ENCODE data around the gene RALGPS1. TPM values are rescaled to one million over a fixed set of nuclear protein-coding genes. Genes with fewer than 3 reads are reported as not detected.
A peak's percentile ranks its signal among the peaks of the same experiment; 100 is the strongest.

Gene RALGPS1
- total RNA-seq, 2 donors from 2014 or later: 15.3 to 79.4 TPM

- H3K27ac ChIP-seq: no peak overlapping the region
- H3K9me3 ChIP-seq: no peaks in the 10 kb centered on the region
- ATAC-seq: no peak
- TF ChIP-seq CTCF (IDR thresholded peaks at IDR 0.05) (no peak), POLR2A (IDR thresholded peaks at IDR 0.05) (no peak)
- no peak for DNase-seq
- H3K4me3 ChIP-seq: no peak overlapping the region
- H3K4me1 ChIP-seq: no peaks in the 10 kb centered on the region
- no peaks in the 10 kb centered on the region for H3K36me3 ChIP-seq (replicated peaks in 1 of 2; ENCODE audit: insufficient read depth in 1 of 2, low read depth in 2 of 2)
- no peaks in the 10 kb centered on the region for H3K27me3 ChIP-seq
- 86 to 90% methylated on average over 5 to 9 of the region's 10 CpGs for WGBS, 2 donors
- intact Hi-C loops (cut with DNase I): no loop called here
These were observed 245.5 kb downstream of the RALGPS1 start for GRCh38 chr9:127159949-127160610.

- DNase-seq (no peak), ATAC-seq (peak; percentile 4)
- 96% methylated on average over 5 to 9 of the region's 9 CpGs for WGBS, 2 donors
- Histone ChIP-seq H3K36me3 (replicated peaks in 1 of 2; ENCODE audit: insufficient read depth in 1 of 2, low read depth in 2 of 2) (no peaks in the 10 kb centered on the region), H3K27me3 (no peaks in the 10 kb centered on the region), H3K4me1 (no peaks in the 10 kb centered on the region), H3K4me3 (no peak overlapping the region), H3K9me3 (no peaks in the 10 kb centered on the region), H3K27ac (no peak overlapping the region)
- intact Hi-C loops (cut with DNase I): no loop called here
- TF ChIP-seq CTCF (IDR thresholded peaks at IDR 0.05) (no peak), POLR2A (IDR thresholded peaks at IDR 0.05) (no peak)
These were observed 246.6 kb downstream of the RALGPS1 start for GRCh38 chr9:127161081-127161624.

GRCh38 chr9:127162046-127162863, 247.7 kb downstream of the RALGPS1 start:
- TF ChIP-seq POLR2A (IDR thresholded peaks at IDR 0.05): no peak
- no peak for TF ChIP-seq CTCF (IDR thresholded peaks at IDR 0.05)
- intact Hi-C loops (cut with DNase I): no loop called here
- Histone ChIP-seq H3K4me3 (no peak overlapping the region), H3K36me3 (replicated peaks in 1 of 2; ENCODE audit: insufficient read depth in 1 of 2, low read depth in 2 of 2) (no peaks in the 10 kb centered on the region), H3K4me1 (no peaks in the 10 kb centered on the region), H3K9me3 (no peaks in the 10 kb centered on the region), H3K27me3 (no peaks in the 10 kb centered on the region), H3K27ac (no peak overlapping the region)
- no peak for DNase-seq
- no peak for ATAC-seq
- WGBS, 2 donors: 60 to 62% methylated on average over 6 to 9 of the region's 9 CpGs

GRCh38 chr9:127162864-127163365, 248.3 kb downstream of the RALGPS1 start:
- Histone ChIP-seq H3K9me3 (no peaks in the 10 kb centered on the region), H3K4me3 (no peak overlapping the region), H3K4me1 (no peaks in the 10 kb centered on the region), H3K36me3 (replicated peaks in 1 of 2; ENCODE audit: insufficient read depth in 1 of 2, low read depth in 2 of 2) (no peaks in the 10 kb centered on the region), H3K27ac (no peak overlapping the region), H3K27me3 (no peaks in the 10 kb centered on the region)
- 81 to 88% methylated on average over 4 of the region's 4 CpGs for WGBS, 2 donors
- ATAC-seq (no peak), DNase-seq (no peak)
- no peak for TF ChIP-seq CTCF (IDR thresholded peaks at IDR 0.05)
- TF ChIP-seq POLR2A (IDR thresholded peaks at IDR 0.05): no peak
- intact Hi-C loops (cut with DNase I): no loop called here
